ENCODE results near the gene FAM83E.

The FAM83E gene

DNA sequence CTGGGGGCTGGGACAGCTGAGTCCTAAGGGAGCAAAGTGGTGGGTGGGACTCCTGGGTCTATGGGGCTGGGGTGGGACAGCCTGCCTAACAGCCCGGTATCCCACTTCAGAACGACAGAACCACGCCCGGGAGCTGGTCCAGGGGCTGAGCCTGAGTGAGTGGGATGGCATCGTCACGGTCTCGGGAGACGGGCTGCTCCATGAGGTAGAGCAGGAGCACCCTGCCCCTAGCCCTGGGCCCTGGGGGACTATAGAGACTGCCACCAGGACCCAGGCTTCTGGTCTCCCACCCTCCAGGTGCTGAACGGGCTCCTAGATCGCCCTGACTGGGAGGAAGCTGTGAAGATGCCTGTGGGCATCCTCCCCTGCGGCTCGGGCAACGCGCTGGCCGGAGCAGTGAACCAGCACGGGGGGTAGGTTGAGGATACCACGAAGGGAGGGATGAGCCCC is 13.0 kb upstream of the FAM83E start:
- no peak overlapping the region for H3K9ac ChIP-seq (ENCODE audit: low read depth, low read length)
- no peaks in the 10 kb centered on the region for H3K9me3 ChIP-seq (ENCODE audit: control insufficient read depth, insufficient read depth, low read length)
- H3K36me3 ChIP-seq (ENCODE audit: insufficient read depth, low read length) = no peaks in the 10 kb centered on the region
- H3K4me1 ChIP-seq (ENCODE audit: insufficient read depth, low read length) = peaks cover 6% of the 10 kb centered on the region; the same call in 1 of the 2 replicates

DNA sequence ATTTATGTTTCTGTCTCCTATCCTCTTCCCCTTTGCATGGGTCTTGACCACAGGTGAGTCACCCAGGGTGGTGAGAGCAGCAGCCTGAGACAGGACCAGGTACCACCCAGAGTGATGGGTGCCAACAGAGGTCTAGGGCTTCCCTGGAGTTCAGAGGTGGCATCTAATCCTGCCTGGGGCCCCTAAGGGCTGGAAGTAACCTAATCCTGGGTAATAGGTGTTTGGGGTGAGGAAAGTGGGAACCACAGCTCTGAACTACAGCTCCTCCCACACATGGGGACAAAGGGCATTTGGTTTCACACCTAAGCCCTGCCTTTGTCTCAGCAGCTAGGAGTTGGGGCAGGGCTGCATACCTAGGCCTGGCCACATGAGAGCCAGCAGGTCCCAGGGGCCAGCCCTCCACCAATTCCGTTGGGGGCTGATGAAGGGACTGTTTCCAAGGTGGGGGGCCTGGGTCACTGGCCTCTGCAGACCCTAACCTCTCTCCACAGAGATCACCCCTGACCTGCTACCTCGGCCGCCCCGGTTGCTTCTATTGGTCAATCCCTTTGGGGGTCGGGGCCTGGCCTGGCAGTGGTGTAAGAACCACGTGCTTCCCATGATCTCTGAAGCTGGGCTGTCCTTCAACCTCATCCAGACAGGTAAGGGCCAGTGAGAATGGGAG is 12.5 kb upstream of the FAM83E start:
- no peaks in the 10 kb centered on the region for H3K36me3 ChIP-seq (ENCODE audit: insufficient read depth, low read length)
- no peak overlapping the region for H3K9ac ChIP-seq (ENCODE audit: low read depth, low read length)
- H3K9me3 ChIP-seq (ENCODE audit: control insufficient read depth, insufficient read depth, low read length) = no peaks in the 10 kb centered on the region
- H3K4me1 ChIP-seq (ENCODE audit: insufficient read depth, low read length) = peaks cover 6% of the 10 kb centered on the region; the same call in 1 of the 2 replicates

DNA sequence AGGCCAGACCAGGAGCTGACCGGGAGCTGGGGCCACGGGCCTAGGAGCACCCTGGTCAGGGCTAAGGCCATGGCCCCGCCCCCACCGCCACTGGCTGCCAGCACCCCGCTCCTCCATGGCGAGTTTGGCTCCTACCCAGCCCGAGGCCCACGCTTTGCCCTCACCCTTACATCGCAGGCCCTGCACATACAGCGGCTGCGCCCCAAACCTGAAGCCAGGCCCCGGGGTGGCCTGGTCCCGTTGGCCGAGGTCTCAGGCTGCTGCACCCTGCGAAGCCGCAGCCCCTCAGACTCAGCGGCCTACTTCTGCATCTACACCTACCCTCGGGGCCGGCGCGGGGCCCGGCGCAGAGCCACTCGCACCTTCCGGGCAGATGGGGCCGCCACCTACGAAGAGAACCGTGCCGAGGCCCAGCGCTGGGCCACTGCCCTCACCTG is 11.0 kb upstream of the FAM83E start:
- H3K9me3 ChIP-seq (ENCODE audit: control insufficient read depth, insufficient read depth, low read length) = no peaks in the 10 kb centered on the region
- H3K4me1 ChIP-seq (ENCODE audit: insufficient read depth, low read length) = peaks cover 6% of the 10 kb centered on the region; the same call in 1 of the 2 replicates
- no peak overlapping the region for H3K9ac ChIP-seq (ENCODE audit: low read depth, low read length)
- no peaks in the 10 kb centered on the region for H3K36me3 ChIP-seq (ENCODE audit: insufficient read depth, low read length)

DNA sequence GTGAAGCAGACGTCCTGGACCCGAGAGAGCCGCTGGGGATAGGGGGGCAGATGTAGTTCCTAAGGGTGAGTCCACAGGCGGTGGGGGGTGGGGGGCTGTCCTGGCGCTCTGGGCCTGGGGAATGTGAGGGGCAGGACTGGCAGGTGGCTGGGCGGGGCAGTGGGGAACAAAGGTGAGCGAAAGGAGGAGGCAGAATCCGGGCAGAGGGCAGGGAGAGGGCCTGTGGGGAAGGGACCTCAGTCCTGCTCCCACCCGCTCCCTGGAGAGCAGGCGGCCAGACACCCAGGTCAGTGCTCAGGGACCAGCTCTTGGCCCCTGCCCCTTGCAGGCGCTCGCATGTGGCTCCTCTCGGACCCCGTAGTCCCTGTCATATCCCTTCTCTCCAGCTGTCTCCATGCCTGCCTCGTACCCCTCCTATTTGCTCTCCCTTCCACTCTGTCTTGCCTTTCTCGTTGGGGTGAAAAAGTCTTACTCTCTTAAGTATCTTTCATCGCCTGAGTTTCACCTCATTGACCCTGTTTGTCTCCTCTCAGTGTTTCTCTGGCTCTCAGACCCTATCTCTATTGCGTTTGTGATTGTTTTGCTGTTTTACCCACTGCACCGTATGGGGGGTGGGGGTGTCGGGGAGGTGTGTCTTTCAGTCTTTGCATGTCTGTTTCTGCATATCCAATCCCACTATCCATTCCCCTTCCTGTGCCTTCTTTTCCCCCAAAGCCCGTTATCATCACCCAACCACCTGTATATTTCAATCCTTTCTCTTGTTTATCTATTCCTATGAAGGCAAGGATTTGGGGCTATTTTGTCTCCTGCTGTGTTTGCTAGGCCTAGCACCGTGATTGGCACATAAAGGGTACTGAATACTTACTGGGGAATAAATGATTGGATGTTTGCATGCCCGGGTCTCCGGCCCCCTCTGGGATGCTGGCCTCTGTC is 10.2 kb upstream of the FAM83E start:
- no peaks in the 10 kb centered on the region for H3K9me3 ChIP-seq (ENCODE audit: control insufficient read depth, insufficient read depth, low read length)
- H3K36me3 ChIP-seq (ENCODE audit: insufficient read depth, low read length) = no peaks in the 10 kb centered on the region
- H3K4me1 ChIP-seq (ENCODE audit: insufficient read depth, low read length) = peaks cover 6% of the 10 kb centered on the region; the same call in 1 of the 2 replicates
- H3K9ac ChIP-seq (ENCODE audit: low read depth, low read length) = peak overlapping the region; percentile 65

DNA sequence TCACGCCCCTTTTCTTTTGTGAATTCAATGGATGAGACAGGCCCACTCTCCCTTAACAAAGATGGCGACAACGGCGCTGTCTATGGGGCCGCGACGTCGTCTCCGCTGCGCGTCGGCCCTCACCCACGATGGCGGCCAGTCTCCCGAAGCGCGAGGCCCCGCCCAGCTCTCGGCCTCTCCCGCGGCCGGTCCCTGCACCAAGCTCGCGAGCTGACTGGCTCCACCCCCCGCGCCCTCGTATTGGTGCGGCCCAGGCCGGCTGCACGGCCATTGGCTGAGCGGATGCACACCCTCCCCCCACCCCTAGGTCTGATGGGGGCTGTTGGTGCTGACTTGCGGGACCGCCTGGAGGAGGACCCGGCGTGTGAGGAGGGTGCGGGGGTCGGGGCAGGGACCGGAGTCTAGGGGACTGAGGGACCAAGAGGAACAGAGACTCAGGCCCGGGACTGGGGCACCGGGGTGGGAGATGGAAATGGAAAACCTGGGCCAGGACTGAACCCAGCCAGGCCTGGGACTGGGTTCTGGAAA is 9.3 kb upstream of the FAM83E start:
- Histone ChIP-seq H3K9me3 (ENCODE audit: control insufficient read depth, insufficient read depth, low read length) (no peaks in the 10 kb centered on the region), H3K9ac (ENCODE audit: low read depth, low read length) (peak overlapping the region; percentile 65), H3K4me1 (ENCODE audit: insufficient read depth, low read length) (peaks cover 6% of the 10 kb centered on the region; the same call in 1 of the 2 replicates)

DNA sequence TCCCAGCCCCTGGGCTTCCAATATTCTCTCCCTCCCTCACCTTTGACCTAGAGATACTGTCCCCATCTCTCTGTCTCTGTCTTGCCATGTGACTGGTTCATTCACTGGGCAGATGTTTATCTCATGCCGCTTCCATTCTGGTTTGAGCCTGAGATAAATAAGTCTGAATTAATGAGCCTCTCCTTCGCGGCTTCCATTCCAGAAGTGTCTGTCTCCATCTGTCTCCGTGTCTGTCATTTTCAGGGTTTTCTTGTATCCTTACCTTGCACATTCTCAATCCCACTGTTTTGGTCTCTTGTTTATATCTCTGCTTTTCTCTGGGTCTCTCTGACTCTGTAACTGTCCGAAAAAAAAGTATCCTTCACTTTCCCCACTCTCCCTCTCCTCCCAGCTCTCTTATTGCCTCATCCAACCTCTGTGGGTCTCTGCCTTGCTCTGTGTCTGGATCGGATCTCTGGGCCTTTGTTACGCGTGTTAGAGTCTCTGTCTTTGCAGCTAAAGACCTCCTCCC is 8.7 kb upstream of the FAM83E start:
- Histone ChIP-seq H3K9me3 (ENCODE audit: control insufficient read depth, insufficient read depth, low read length) (no peaks in the 10 kb centered on the region), H3K36me3 (ENCODE audit: insufficient read depth, low read length) (no peaks in the 10 kb centered on the region), H3K9ac (ENCODE audit: low read depth, low read length) (peak overlapping the region; percentile 39), H3K4me1 (ENCODE audit: insufficient read depth, low read length) (peaks cover 6% of the 10 kb centered on the region; the same call in 1 of the 2 replicates)

More for the DNA sequence above, 9.3 kb upstream of the FAM83E start:
- no peaks in the 10 kb centered on the region for H3K36me3 ChIP-seq (ENCODE audit: insufficient read depth, low read length)

DNA sequence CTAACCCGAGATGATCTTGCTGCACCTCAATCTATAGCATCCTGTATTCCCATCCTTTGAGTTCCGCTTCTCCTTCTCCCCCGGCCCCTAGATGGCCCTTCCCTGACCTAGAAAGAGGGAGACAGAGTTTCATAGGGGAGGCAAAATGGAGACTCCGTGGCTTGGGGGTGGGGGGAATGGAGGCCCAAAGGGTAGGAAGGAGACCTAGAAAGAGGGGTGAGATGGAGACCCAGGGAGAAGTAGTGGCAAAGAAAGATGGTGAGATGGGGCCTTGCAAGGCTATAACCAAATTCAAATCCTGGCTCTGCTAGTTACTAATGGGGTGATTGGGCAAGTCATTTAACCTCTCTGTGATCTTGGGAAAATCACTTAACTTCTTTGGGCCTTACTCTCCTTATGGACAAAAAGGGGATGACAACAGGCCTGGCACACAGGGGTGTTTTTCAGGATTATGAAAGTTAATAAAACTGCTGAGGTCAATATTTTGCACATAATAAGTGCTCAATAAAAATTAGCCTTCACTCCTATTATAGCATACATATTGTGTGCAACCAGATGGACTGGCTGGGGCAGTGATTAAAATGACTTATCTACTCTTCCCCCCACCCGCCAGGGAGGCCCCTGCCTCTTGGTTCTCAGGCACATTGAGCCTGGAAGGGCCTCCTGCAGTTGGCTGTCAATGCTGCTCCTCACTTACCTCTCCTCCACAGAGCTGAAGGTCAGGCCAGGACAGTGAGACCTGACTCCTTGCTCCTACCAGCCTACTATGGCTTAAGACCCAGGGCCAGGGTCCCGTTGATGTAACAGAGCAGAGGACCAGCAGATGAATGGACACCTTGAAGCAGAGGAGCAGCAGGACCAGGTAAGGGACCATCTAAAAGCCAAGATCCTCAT is 5.1 kb upstream of the FAM83E start:
- H3K9ac ChIP-seq (ENCODE audit: low read depth, low read length) = peak overlapping the region; percentile 87
- peaks cover 16% of the 10 kb centered on the region for H3K36me3 ChIP-seq (ENCODE audit: insufficient read depth, low read length)
- H3K4me1 ChIP-seq (ENCODE audit: insufficient read depth, low read length) = peaks cover 20% of the 10 kb centered on the region; the same call in 1 of the 2 replicates
- H3K9me3 ChIP-seq (ENCODE audit: control insufficient read depth, insufficient read depth, low read length) = no peaks in the 10 kb centered on the region

DNA sequence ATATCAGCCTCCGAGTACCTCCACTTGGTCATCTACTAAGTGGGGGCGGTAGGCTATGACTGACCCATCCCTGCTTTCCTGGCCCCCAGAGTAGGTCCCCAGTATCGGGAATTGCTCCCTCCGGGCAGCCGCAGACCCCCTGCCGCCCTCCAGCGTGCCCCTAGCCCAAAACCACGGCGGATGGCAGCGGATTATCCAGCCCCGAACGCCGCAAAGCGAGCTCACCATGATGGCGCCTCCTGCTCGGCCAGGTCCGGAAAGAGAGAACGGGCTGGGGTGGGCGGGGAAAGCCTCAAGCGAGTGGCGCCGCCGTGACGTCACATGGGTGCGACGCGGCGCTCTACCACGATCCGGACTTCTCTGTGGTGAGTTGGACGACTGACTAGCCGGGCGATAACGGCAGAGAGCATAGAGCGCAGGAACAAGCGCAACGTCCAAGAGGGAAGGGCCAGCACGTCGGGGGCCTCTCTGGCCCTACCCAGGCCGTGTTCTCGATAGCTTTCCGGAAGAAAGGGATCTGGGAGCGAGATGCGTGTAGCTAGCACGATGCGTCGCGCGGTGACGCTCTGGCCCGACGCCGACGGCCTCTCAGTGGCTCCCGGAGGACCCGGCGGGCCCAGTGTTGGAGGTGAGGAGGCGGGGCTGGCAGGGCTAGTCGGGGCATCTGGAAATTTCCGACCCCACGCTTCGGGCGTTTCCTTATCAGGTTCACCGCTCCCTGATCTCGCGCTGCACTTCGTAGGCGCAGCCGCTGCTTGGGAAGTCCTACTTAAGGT is 4.2 kb upstream of the FAM83E start, which contains the start of the genes RPL18 and SPHK2:
RPL18 (minus strand) TSS at position 263 of the 776 bp plus-strand sequence; CDS start at position 228, 35 bp downstream.
SPHK2 (plus strand) TSS at position 591 of the 776 bp plus-strand sequence. CDS start 1,009 bp downstream, outside the sequence.
- peaks cover 22% of the 10 kb centered on the region for H3K4me1 ChIP-seq (ENCODE audit: insufficient read depth, low read length)
- peak within 1 kb of the TSS; percentile 87 for H3K9ac ChIP-seq (ENCODE audit: low read depth, low read length)
- H3K9me3 ChIP-seq (ENCODE audit: control insufficient read depth, insufficient read depth, low read length) = no peaks in the 10 kb centered on the region
- peaks cover 16% of the 10 kb centered on the region for H3K36me3 ChIP-seq (ENCODE audit: insufficient read depth, low read length)

DNA sequence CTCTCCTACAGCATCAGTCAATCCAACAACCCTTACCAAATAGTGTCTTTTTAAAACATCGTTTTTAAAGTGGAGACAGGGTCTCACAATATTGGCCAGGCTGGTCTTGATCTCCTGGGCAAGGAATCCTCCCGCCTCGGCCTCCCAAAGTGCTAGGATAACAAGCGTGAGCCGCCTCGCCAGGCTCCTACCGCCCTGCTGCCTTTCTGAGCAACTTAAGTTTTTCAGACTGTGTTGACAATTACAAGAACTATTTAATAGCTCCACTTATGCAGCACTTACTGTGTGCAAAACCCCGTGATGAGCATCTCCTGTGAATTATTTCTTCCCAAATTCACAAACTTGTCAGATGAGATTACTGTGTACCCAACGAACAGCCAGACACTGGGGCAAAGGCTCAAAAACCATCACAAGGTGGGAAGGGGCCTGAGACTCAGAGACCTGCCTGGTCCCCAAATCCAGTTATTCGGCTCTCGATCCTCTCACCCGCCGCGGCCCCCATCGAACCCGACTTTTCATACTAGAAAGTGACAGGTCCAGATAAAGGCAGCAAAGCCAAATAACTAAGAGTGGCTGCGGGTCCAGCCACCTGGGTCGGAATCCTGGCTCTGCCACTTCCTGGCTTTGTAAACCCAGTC is 3.5 kb upstream of the FAM83E start:
- Histone ChIP-seq H3K9ac (ENCODE audit: low read depth, low read length) (peak overlapping the region; percentile 87), H3K36me3 (ENCODE audit: insufficient read depth, low read length) (peaks cover 16% of the 10 kb centered on the region), H3K9me3 (ENCODE audit: control insufficient read depth, insufficient read depth, low read length) (no peaks in the 10 kb centered on the region), H3K4me1 (ENCODE audit: insufficient read depth, low read length) (peaks cover 26% of the 10 kb centered on the region)

DNA sequence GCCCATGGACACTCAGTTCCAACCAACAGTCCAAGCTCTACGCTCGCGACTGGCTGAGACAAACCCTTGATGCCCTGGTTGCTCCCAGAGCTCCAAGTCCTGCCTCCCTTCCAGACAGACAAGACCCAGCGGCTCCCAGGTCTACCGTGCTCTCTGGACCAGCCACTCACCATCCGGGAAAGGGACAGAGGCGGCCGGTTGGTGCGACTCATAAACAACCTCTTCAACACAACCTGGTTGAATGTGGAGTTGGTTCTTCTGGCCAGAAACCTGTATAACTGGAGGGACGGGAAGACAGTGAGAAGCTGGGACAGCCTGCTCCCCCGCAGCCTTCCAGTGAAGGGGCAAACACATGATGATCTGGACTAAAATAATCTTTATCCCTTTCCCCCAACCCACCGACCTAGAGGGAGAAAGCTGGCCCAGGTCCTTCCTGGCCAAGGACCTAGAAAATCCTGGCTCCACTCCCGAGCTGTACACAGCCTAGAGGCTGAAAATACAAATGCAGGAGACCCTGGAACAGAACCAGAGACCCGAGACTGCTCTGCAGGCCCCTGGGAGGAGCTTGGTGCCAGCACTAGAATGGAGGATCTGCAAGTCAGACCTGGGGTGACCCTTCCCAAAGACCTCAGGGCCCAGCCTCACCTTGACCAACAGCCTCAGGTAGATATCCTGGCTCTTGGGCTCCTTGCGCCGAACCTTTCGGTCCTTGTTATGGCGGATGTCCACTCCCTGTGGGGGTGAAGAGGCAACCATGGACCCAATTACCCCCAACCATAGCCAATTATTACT is 2.5 kb upstream of the FAM83E start:
- H3K9me3 ChIP-seq (ENCODE audit: control insufficient read depth, insufficient read depth, low read length) = no peaks in the 10 kb centered on the region
- H3K9ac ChIP-seq (ENCODE audit: low read depth, low read length) = peak overlapping the region; percentile 87
- peaks cover 16% of the 10 kb centered on the region for H3K36me3 ChIP-seq (ENCODE audit: insufficient read depth, low read length)
- peaks cover 23% of the 10 kb centered on the region for H3K4me1 ChIP-seq (ENCODE audit: insufficient read depth, low read length)

DNA sequence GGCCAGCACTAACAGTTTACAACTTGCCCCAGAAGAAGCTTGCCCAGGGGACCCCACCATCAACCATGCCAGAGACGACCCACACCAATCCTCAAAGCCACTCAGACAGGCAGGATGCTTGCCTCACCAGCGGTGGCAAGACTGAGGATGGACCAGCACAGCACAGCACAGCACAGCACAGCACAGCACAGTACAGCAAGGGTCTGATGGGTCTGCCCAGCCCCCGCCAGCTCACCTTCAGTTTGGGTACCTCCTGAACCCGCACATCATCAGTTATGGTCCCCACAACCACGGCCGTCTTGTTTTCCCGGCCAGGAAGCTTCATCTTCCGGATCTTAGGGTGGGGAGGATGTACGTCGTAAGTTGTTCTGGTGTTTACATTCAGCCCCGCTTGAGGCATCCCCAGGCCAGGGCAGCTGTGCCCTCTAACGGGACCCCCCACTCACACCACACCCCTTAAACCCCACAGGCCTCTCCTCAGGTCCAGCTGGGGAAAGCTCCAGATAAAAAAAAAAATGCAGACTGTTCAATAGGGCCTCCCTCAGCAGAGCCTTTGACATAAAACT is 1.7 kb upstream of the FAM83E start:
- H3K36me3 ChIP-seq (ENCODE audit: insufficient read depth, low read length) = peaks cover 16% of the 10 kb centered on the region
- H3K9me3 ChIP-seq (ENCODE audit: control insufficient read depth, insufficient read depth, low read length) = no peaks in the 10 kb centered on the region
- H3K4me1 ChIP-seq (ENCODE audit: insufficient read depth, low read length) = peaks cover 23% of the 10 kb centered on the region
- H3K9ac ChIP-seq (ENCODE audit: low read depth, low read length) = no peak overlapping the region

DNA sequence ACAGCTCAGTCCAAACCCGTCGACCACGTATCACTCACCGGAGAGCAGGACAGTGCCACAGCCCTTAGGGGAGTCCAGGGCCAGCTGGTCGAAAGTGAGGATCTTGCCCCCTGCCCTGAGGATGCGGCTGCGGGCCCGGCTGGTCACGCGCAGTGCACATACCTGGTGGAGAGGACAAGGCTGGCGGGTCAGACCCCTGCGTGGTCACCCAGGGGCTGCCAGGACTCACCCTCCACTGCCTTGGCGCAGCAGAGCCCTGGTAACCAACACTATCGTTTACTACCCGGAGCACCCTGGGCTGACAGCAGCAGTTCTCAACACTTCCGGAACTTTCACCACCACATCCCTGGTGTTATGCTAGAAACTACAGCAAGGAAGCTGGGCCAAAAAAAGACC is 1.2 kb upstream of the FAM83E start:
- H3K9me3 ChIP-seq (ENCODE audit: control insufficient read depth, insufficient read depth, low read length) = no peaks in the 10 kb centered on the region
- no peak overlapping the region for H3K9ac ChIP-seq (ENCODE audit: low read depth, low read length)
- peaks cover 16% of the 10 kb centered on the region for H3K36me3 ChIP-seq (ENCODE audit: insufficient read depth, low read length)
- peaks cover 23% of the 10 kb centered on the region for H3K4me1 ChIP-seq (ENCODE audit: insufficient read depth, low read length)

Data from ES-I3 (cell line).